Measurements from ENCODE around the gene NRL. TPM values are rescaled to one million over a fixed set of nuclear protein-coding genes. Genes with fewer than 3 reads are reported as not detected.

The NRL gene
- total RNA-seq, 1 experiment from 2014 or later: 2.5 TPM

- H3K9ac ChIP-seq (ENCODE audit: extremely low read depth, insufficient read length, low read length): no peak overlapping the region
- H2AFZ ChIP-seq (ENCODE audit: low read length): no peak overlapping the region
- no peak overlapping the region for H3K4me2 ChIP-seq (ENCODE audit: insufficient read depth, insufficient read length, low read length)
- no peak overlapping the region for H3K56ac ChIP-seq (ENCODE audit: insufficient read length, low read depth, low read length)
- H3K27me3 ChIP-seq (ENCODE audit: insufficient read depth, low read length): no peaks in the 10 kb centered on the region
- peaks cover 21 to 24% of the 10 kb centered on the region in 2 experiments for H3K4me1 Mint-ChIP-seq
- H3K79me1 ChIP-seq (ENCODE audit: insufficient read depth, low read depth, low read length, poor library complexity, severe bottlenecking): peaks cover 4% of the 10 kb centered on the region
- H2BK15ac ChIP-seq (ENCODE audit: low read depth, low read length): no peak overlapping the region
- H3K27me3 Mint-ChIP-seq (ENCODE audit: low read depth): no peaks in the 10 kb centered on the region
- H3K9me3 ChIP-seq (ENCODE audit: control insufficient read depth, low read depth, low read length): no peaks in the 10 kb centered on the region
- no peak overlapping the region for H3K4ac ChIP-seq (ENCODE audit: low read depth, low read length)
- H2BK120ac ChIP-seq (ENCODE audit: low read depth, low read length, poor library complexity, severe bottlenecking): no peak overlapping the region
- no peak overlapping the region for H3K14ac ChIP-seq (ENCODE audit: insufficient read depth, low read length)
- peaks cover 8% of the 10 kb centered on the region; the same call in 1 of the 2 replicates for H3K79me2 ChIP-seq (ENCODE audit: insufficient read depth, low read length)
- H3K23me2 ChIP-seq (ENCODE audit: insufficient read length, low read depth, low read length, poor library complexity, severe bottlenecking): peaks cover 19% of the 10 kb centered on the region
- WGBS (ENCODE audit: extremely low coverage, insufficient read length, low lambda C conversion rate): no CpG with 5 or more reads among the region's 3 CpGs
- H3K4me1 ChIP-seq (ENCODE audit: insufficient read depth, low read length): no peaks in the 10 kb centered on the region
- TF ChIP-seq, protein P1, sequence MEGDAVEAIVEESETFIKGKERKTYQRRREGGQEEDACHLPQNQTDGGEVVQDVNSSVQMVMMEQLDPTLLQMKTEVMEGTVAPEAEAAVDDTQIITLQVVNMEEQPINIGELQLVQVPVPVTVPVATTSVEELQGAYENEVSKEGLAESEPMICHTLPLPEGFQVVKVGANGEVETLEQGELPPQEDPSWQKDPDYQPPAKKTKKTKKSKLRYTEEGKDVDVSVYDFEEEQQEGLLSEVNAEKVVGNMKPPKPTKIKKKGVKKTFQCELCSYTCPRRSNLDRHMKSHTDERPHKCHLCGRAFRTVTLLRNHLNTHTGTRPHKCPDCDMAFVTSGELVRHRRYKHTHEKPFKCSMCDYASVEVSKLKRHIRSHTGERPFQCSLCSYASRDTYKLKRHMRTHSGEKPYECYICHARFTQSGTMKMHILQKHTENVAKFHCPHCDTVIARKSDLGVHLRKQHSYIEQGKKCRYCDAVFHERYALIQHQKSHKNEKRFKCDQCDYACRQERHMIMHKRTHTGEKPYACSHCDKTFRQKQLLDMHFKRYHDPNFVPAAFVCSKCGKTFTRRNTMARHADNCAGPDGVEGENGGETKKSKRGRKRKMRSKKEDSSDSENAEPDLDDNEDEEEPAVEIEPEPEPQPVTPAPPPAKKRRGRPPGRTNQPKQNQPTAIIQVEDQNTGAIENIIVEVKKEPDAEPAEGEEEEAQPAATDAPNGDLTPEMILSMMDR (conservative IDR thresholded peaks at IDR 0.05): no peak
- H2AK5ac ChIP-seq (ENCODE audit: insufficient read length, low read length): no peak overlapping the region
- H4K20me1 ChIP-seq (ENCODE audit: control insufficient read depth, insufficient read depth, insufficient read length): no peaks in the 10 kb centered on the region
- H2BK5ac ChIP-seq (ENCODE audit: insufficient read length, low read length): no peak overlapping the region
- H2BK20ac ChIP-seq (ENCODE audit: low read depth, low read length, poor library complexity, severe bottlenecking): no peak overlapping the region
- no peak for DNase-seq
- H3K27ac ChIP-seq (ENCODE audit: insufficient read length, low read depth, low read length): no peak overlapping the region
- H3K36me3 Mint-ChIP-seq (ENCODE audit: insufficient read depth in 1 of 3, low read depth in 3 of 3): peaks cover 21 to 58% (median 56%) of the 10 kb centered on the region in 3 experiments
- H3K18ac ChIP-seq (ENCODE audit: insufficient read length, low read depth, low read length): no peak overlapping the region
- peak overlapping the region in 1 of 2 experiments; percentile 99; a peak in 4 of 5 replicates for H3K4me3 Mint-ChIP-seq
- H2BK12ac ChIP-seq (ENCODE audit: insufficient read length, low read depth, low read length): no peak overlapping the region
- H3K9me3 Mint-ChIP-seq: no peaks in the 10 kb centered on the region
- no peak overlapping the region for H4K5ac ChIP-seq (ENCODE audit: insufficient read length, low read depth, low read length)
- H3K23ac ChIP-seq (ENCODE audit: insufficient read length, low read depth, low read length): no peak overlapping the region
- H4K91ac ChIP-seq (ENCODE audit: insufficient read length, low read depth, low read length): no peak overlapping the region
- no peak overlapping the region for H3T11ph ChIP-seq (ENCODE audit: low read length)
- H3K27ac Mint-ChIP-seq: no peak overlapping the region
- H4K8ac ChIP-seq (replicated peaks; ENCODE audit: insufficient read length, low read depth, low read length): no peak overlapping the region
Measured at GRCh38 chr14:24149302-24149969, 34.7 kb upstream of the NRL start.

Measured in H9 (cell line).